ENCODE data around the gene SPATA24.

The SPATA24 gene

GRCh38 chr5:139377226-139377625, 26.7 kb downstream of the SPATA24 start:
- H3K4me1 ChIP-seq (ENCODE audit: control insufficient read depth in 1 of 2, insufficient read depth in 2 of 2, low read length in 2 of 2): peaks cover 0 to 6% of the 10 kb centered on the region in 2 donors
- H3K4me3 ChIP-seq (ENCODE audit: low read depth in 1 of 2, low read length in 2 of 2): no peak overlapping the region
- no peaks in the 10 kb centered on the region for H3K9me3 ChIP-seq (ENCODE audit: control insufficient read depth in 1 of 2, low read length in 2 of 2)
- no peaks in the 10 kb centered on the region for H3K27me3 ChIP-seq (ENCODE audit: low read depth, low read length)
- peaks cover 0 to 6% of the 10 kb centered on the region in 2 donors for H3K36me3 ChIP-seq (ENCODE audit: control insufficient read depth in 1 of 2, insufficient read depth in 2 of 2, low read length in 2 of 2)
- no peak overlapping the region for H3K27ac ChIP-seq (ENCODE audit: low read length)

GRCh38 chr5:139376364-139376763, 27.5 kb downstream of the SPATA24 start:
- Histone ChIP-seq H3K4me1 (ENCODE audit: control insufficient read depth in 1 of 2, insufficient read depth in 2 of 2, low read length in 2 of 2) (peaks cover 0 to 6% of the 10 kb centered on the region in 2 donors), H3K9me3 (ENCODE audit: control insufficient read depth in 1 of 2, low read length in 2 of 2) (no peaks in the 10 kb centered on the region), H3K27me3 (ENCODE audit: low read depth, low read length) (no peaks in the 10 kb centered on the region), H3K36me3 (ENCODE audit: control insufficient read depth in 1 of 2, insufficient read depth in 2 of 2, low read length in 2 of 2) (peaks cover 5 to 15% of the 10 kb centered on the region in 2 donors), H3K27ac (ENCODE audit: low read length) (no peak overlapping the region), H3K4me3 (ENCODE audit: low read depth in 1 of 2, low read length in 2 of 2) (no peak overlapping the region)

GRCh38 chr5:139374909-139375308, 29.0 kb downstream of the SPATA24 start:
- Histone ChIP-seq H3K27me3 (ENCODE audit: low read depth, low read length) (no peaks in the 10 kb centered on the region), H3K9me3 (ENCODE audit: control insufficient read depth in 1 of 2, low read length in 2 of 2) (no peaks in the 10 kb centered on the region), H3K4me1 (ENCODE audit: control insufficient read depth in 1 of 2, insufficient read depth in 2 of 2, low read length in 2 of 2) (peaks cover 0 to 6% of the 10 kb centered on the region in 2 donors), H3K4me3 (ENCODE audit: low read depth in 1 of 2, low read length in 2 of 2) (no peak overlapping the region), H3K27ac (ENCODE audit: low read length) (no peak overlapping the region), H3K36me3 (ENCODE audit: control insufficient read depth in 1 of 2, insufficient read depth in 2 of 2, low read length in 2 of 2) (peaks cover 5 to 26% of the 10 kb centered on the region in 2 donors)

GRCh38 chr5:139371482-139372435, 32.1 kb downstream of the SPATA24 start:
- no peaks in the 10 kb centered on the region for H3K9me3 ChIP-seq (ENCODE audit: control insufficient read depth in 1 of 2, low read length in 2 of 2)
- H3K27ac ChIP-seq (ENCODE audit: low read length): no peak overlapping the region
- no peak overlapping the region for H3K4me3 ChIP-seq (ENCODE audit: low read depth in 1 of 2, low read length in 2 of 2)
- peaks cover 0 to 6% of the 10 kb centered on the region in 2 donors for H3K4me1 ChIP-seq (ENCODE audit: control insufficient read depth in 1 of 2, insufficient read depth in 2 of 2, low read length in 2 of 2)
- H3K27me3 ChIP-seq (ENCODE audit: low read depth, low read length): no peaks in the 10 kb centered on the region
- H3K36me3 ChIP-seq (ENCODE audit: control insufficient read depth in 1 of 2, insufficient read depth in 2 of 2, low read length in 2 of 2): peaks cover 22 to 47% of the 10 kb centered on the region in 2 donors

- no peak overlapping the region for H3K27ac ChIP-seq (ENCODE audit: low read length)
- H3K9me3 ChIP-seq (ENCODE audit: control insufficient read depth in 1 of 2, low read length in 2 of 2): no peaks in the 10 kb centered on the region
- H3K4me3 ChIP-seq (ENCODE audit: low read depth in 1 of 2, low read length in 2 of 2): no peak overlapping the region
- H3K4me1 ChIP-seq (ENCODE audit: control insufficient read depth in 1 of 2, insufficient read depth in 2 of 2, low read length in 2 of 2): peaks cover 0 to 6% of the 10 kb centered on the region in 2 donors
- H3K27me3 ChIP-seq (ENCODE audit: low read depth, low read length): no peaks in the 10 kb centered on the region
- peaks cover 34 to 71% of the 10 kb centered on the region in 2 donors for H3K36me3 ChIP-seq (ENCODE audit: control insufficient read depth in 1 of 2, insufficient read depth in 2 of 2, low read length in 2 of 2)
Observed at GRCh38 chr5:139369181-139369580, 34.7 kb downstream of the SPATA24 start.

- Histone ChIP-seq H3K4me1 (ENCODE audit: control insufficient read depth in 1 of 2, insufficient read depth in 2 of 2, low read length in 2 of 2) (peaks cover 0 to 1% of the 10 kb centered on the region in 2 donors), H3K36me3 (ENCODE audit: control insufficient read depth in 1 of 2, insufficient read depth in 2 of 2, low read length in 2 of 2) (peaks cover 39 to 77% of the 10 kb centered on the region in 2 donors), H3K9me3 (ENCODE audit: control insufficient read depth in 1 of 2, low read length in 2 of 2) (no peaks in the 10 kb centered on the region), H3K4me3 (ENCODE audit: low read depth in 1 of 2, low read length in 2 of 2) (no peak overlapping the region), H3K27ac (ENCODE audit: low read length) (no peak overlapping the region), H3K27me3 (ENCODE audit: low read depth, low read length) (no peaks in the 10 kb centered on the region)
Observed at GRCh38 chr5:139368613-139369012, 35.3 kb downstream of the SPATA24 start.

- no peaks in the 10 kb centered on the region for H3K27me3 ChIP-seq (ENCODE audit: low read depth, low read length)
- peaks cover 31 to 55% of the 10 kb centered on the region in 2 donors for H3K36me3 ChIP-seq (ENCODE audit: control insufficient read depth in 1 of 2, insufficient read depth in 2 of 2, low read length in 2 of 2)
- H3K4me3 ChIP-seq (ENCODE audit: low read depth in 1 of 2, low read length in 2 of 2): no peak overlapping the region
- no peaks in the 10 kb centered on the region for H3K9me3 ChIP-seq (ENCODE audit: control insufficient read depth in 1 of 2, low read length in 2 of 2)
- peaks cover 0 to 4% of the 10 kb centered on the region in 2 donors for H3K4me1 ChIP-seq (ENCODE audit: control insufficient read depth in 1 of 2, insufficient read depth in 2 of 2, low read length in 2 of 2)
- H3K27ac ChIP-seq (ENCODE audit: low read length): no peak overlapping the region
Observed at GRCh38 chr5:139364466-139364865, 39.4 kb downstream of the SPATA24 start.

- no peak overlapping the region for H3K27ac ChIP-seq (ENCODE audit: low read length)
- H3K36me3 ChIP-seq (ENCODE audit: control insufficient read depth in 1 of 2, insufficient read depth in 2 of 2, low read length in 2 of 2): peaks cover 27 to 51% of the 10 kb centered on the region in 2 donors
- H3K4me3 ChIP-seq (ENCODE audit: low read depth in 1 of 2, low read length in 2 of 2): no peak overlapping the region
Observed at GRCh38 chr5:139363937-139364336, 40.0 kb downstream of the SPATA24 start.

GRCh38 chr5:139361835-139362429, 42.0 kb downstream of the SPATA24 start:
- Histone ChIP-seq H3K36me3 (ENCODE audit: control insufficient read depth in 1 of 2, insufficient read depth in 2 of 2, low read length in 2 of 2) (peaks cover 19 to 35% of the 10 kb centered on the region in 2 donors), H3K27me3 (ENCODE audit: low read depth, low read length) (no peaks in the 10 kb centered on the region), H3K9me3 (ENCODE audit: control insufficient read depth in 1 of 2, low read length in 2 of 2) (no peaks in the 10 kb centered on the region), H3K27ac (ENCODE audit: low read length) (no peak overlapping the region), H3K4me3 (ENCODE audit: low read depth in 1 of 2, low read length in 2 of 2) (no peak overlapping the region), H3K4me1 (ENCODE audit: control insufficient read depth in 1 of 2, insufficient read depth in 2 of 2, low read length in 2 of 2) (peaks cover 0 to 4% of the 10 kb centered on the region in 2 donors)

More at GRCh38 chr5:139363937-139364336, 40.0 kb downstream of the SPATA24 start:
- peaks cover 0 to 4% of the 10 kb centered on the region in 2 donors for H3K4me1 ChIP-seq (ENCODE audit: control insufficient read depth in 1 of 2, insufficient read depth in 2 of 2, low read length in 2 of 2)
- no peaks in the 10 kb centered on the region for H3K27me3 ChIP-seq (ENCODE audit: low read depth, low read length)
- no peaks in the 10 kb centered on the region for H3K9me3 ChIP-seq (ENCODE audit: control insufficient read depth in 1 of 2, low read length in 2 of 2)

- H3K4me3 ChIP-seq (ENCODE audit: low read depth in 1 of 2, low read length in 2 of 2): no peak overlapping the region
- no peak overlapping the region for H3K27ac ChIP-seq (ENCODE audit: low read length)
- H3K9me3 ChIP-seq (ENCODE audit: control insufficient read depth in 1 of 2, low read length in 2 of 2): no peaks in the 10 kb centered on the region
- H3K4me1 ChIP-seq (ENCODE audit: control insufficient read depth in 1 of 2, insufficient read depth in 2 of 2, low read length in 2 of 2): peaks cover 0 to 4% of the 10 kb centered on the region in 2 donors
- no peaks in the 10 kb centered on the region for H3K27me3 ChIP-seq (ENCODE audit: low read depth, low read length)
- peaks cover 11 to 19% of the 10 kb centered on the region in 2 donors for H3K36me3 ChIP-seq (ENCODE audit: control insufficient read depth in 1 of 2, insufficient read depth in 2 of 2, low read length in 2 of 2)
Observed at GRCh38 chr5:139360384-139360783, 43.5 kb downstream of the SPATA24 start.

- no peak overlapping the region for H3K27ac ChIP-seq (ENCODE audit: low read length)
- H3K27me3 ChIP-seq (ENCODE audit: low read depth, low read length): no peaks in the 10 kb centered on the region
- H3K9me3 ChIP-seq (ENCODE audit: control insufficient read depth in 1 of 2, low read length in 2 of 2): no peaks in the 10 kb centered on the region
- H3K4me1 ChIP-seq (ENCODE audit: control insufficient read depth in 1 of 2, insufficient read depth in 2 of 2, low read length in 2 of 2): peaks cover 0 to 8% of the 10 kb centered on the region in 2 donors
- H3K36me3 ChIP-seq (ENCODE audit: control insufficient read depth in 1 of 2, insufficient read depth in 2 of 2, low read length in 2 of 2): peaks cover 0 to 6% of the 10 kb centered on the region in 2 donors
- H3K4me3 ChIP-seq (ENCODE audit: low read depth in 1 of 2, low read length in 2 of 2): no peak overlapping the region
Observed at GRCh38 chr5:139358064-139358463, 45.8 kb downstream of the SPATA24 start.

Data from muscle layer of duodenum (tissue), 2 donors.